Transverse colon (tissue), 4 donors: ENCODE results near the gene RSRC1.

Experiments used
- CTCF ChIP-seq, 5 experiments: fragments of 200-600 bp in 3 of 5; fragments of 450-650 bp in 2 of 5; sonication (generic) in 3 of 5; IDR thresholded peaks; 1 replicate in 2 of 5; 2 replicates in 3 of 5; pipeline ENCODE4 v1.5.1; 2016 to 2017; ENCODE audit warnings: antibody characterized with exemption in 5 of 5, inconsistent platforms in 3 of 5, mild to moderate bottlenecking in 2 of 5, moderate library complexity in 1 of 5
- EP300 ChIP-seq: sonication (generic); formaldehyde crosslinking; IDR thresholded peaks from one replicate; pipeline ENCODE4 v1.6.1; 2017; ENCODE audit warnings: antibody characterized with exemption, low read depth
- POLR2A ChIP-seq: fragments of 450-650 bp; IDR thresholded peaks from one replicate; pipeline ENCODE4 v1.6.1; 2016; ENCODE audit warnings: antibody characterized with exemption, mild to moderate bottlenecking, moderate library complexity
- POLR2AphosphoS5 ChIP-seq, 3 donors: sonication (generic); formaldehyde crosslinking; IDR thresholded peaks; one replicate each; pipeline ENCODE4 v1.6.1; 2016; ENCODE audit warnings: antibody characterized with exemption in 3 of 3

GRCh38 chr3:158404131-158404718 is 294.3 kb downstream of the RSRC1 start:
- TF ChIP-seq POLR2A (no peak), CTCF (IDR thresholded peaks at IDR 0.05) (no peak), EP300 (no peak), POLR2AphosphoS5 (IDR thresholded peaks at IDR 0.05) (no peak)
